Left lung (tissue), 14 donors: ENCODE measurements around the gene RBBP9. TPM values are rescaled to one million over a fixed set of nuclear protein-coding genes. Genes with fewer than 3 reads are reported as not detected.

Experiments
- ATAC-seq: fragments of 200-7000 bp; cut with Tn5 transposase; one replicate; pipeline ENCODE4 v1.9.1; 2020; ENCODE audit warnings: moderate library complexity
- DNase-seq, 4 donors: peaks; one replicate each; pipeline ENCODE4 v3.0.0-alpha.2; 2013 to 2020
- H3K27ac ChIP-seq, 2 donors: fragments of 200-600 bp; sonication (generic) in 1 of 2; one replicate each; pipeline versions ENCODE4 v1.5.0 to v1.8.0; 2020 to 2021
- H3K27me3 ChIP-seq, 2 donors: fragments of 200-600 bp; sonication (generic) in 1 of 2; one replicate each; pipeline versions ENCODE4 v1.5.0 to v1.8.0; 2020 to 2021
- H3K36me3 ChIP-seq, 2 donors: fragments of 200-600 bp; sonication (generic) in 1 of 2; one replicate each; pipeline versions ENCODE4 v1.5.0 to v1.8.0; 2020 to 2021
- H3K4me1 ChIP-seq, 2 donors: fragments of 200-600 bp; one replicate each; pipeline ENCODE4 v1.8.0; 2021
- H3K4me3 ChIP-seq, 2 donors: fragments of 200-600 bp; sonication (generic) in 1 of 2; one replicate each; pipeline versions ENCODE4 v1.5.0 to v1.8.0; 2020 to 2021; ENCODE audit warnings: mild to moderate bottlenecking in 1 of 2
- H3K9me3 ChIP-seq, 2 donors: fragments of 200-600 bp; sonication (generic) in 1 of 2; one replicate each; pipeline versions ENCODE4 v1.5.0 to v1.8.0; 2020 to 2021
- CTCF ChIP-seq, 2 donors: fragments of 200-600 bp; sonication (generic) in 1 of 2; IDR thresholded peaks; one replicate each; pipeline versions ENCODE4 v1.5.0 to v1.8.0; 2021; ENCODE audit warnings: antibody characterized with exemption in 2 of 2
- intact Hi-C, 2 donors: fragments of 100-400 bp; cut with DNase I; formaldehyde crosslinking; loops; one replicate each; pipeline versions ENCODE4 v1.11.2 to v1.14.2; 2022
- long read RNA-seq, 12 donors: library from polyadenylated mRNA in 2 of 12; unstranded in 2 of 12; transcript quantifications; one replicate each; pipeline ENCODE4 v2.0.0 and lab custom pipeline, GENCODE V29; 2019 to 2026
- polyA plus RNA-seq, 6 donors: library from polyadenylated mRNA; unstranded; fragments of 120-200 nt; gene quantifications; one replicate each; pipeline ENCODE4 v1.2.1, GENCODE V29; 2013; ENCODE audit not compliant: insufficient read length in 6 of 6
- total RNA-seq, 2 donors: library from RNA; stranded (reverse); fragmentation: NEBNext Ultra II Directional; extraction: Animal tissue kit (Norgen Biotek cat#: 25700); gene quantifications; one replicate each; pipeline ENCODE4 v1.2.1, GENCODE V29; 2021
- donor health status: DM: no; HTN: yes; CAD: no.
- donor health status: DM: no; HTN: no; CAD: no.

RBBP9 gene
- total RNA-seq, result 10 to 100 TPM; 17.5 to 22.4 TPM
- 10 to 100 TPM; 31.8 to 37.2 (median 33.5) TPM for polyA plus RNA-seq
- long read RNA-seq, donor 1, transcript RBBP9-201 (5 exons, 3,861 nt), result major isoform, 23 of 27 reads
- long read RNA-seq, donor 1, partial matches to known transcripts, result 0 of 27 reads
- long read RNA-seq, donor 1, other reads (novel, unspliced or antisense), result 0 of 27 reads
- long read RNA-seq, donor 2, transcript RBBP9-201 (5 exons, 3,861 nt), result major isoform, 17 of 21 reads
- long read RNA-seq, donor 2, partial matches to known transcripts, result 0 of 21 reads
- long read RNA-seq, donor 2, other reads (novel, unspliced or antisense), result 0 of 21 reads
- long read RNA-seq, donor 3, transcript RBBP9-201 (5 exons, 3,861 nt), result major isoform, 5 of 6 reads
- long read RNA-seq, donor 3, partial matches to known transcripts, result 0 of 6 reads
- long read RNA-seq, donor 3, other reads (novel, unspliced or antisense), result 0 of 6 reads
- long read RNA-seq, donor 4, partial matches to known transcripts, result 1 of 2 reads
- long read RNA-seq, donor 4, other reads (novel, unspliced or antisense), result 1 of 2 reads
- long read RNA-seq, donor 5, transcript RBBP9-201 (5 exons, 3,861 nt), result major isoform, 17 of 20 reads
- long read RNA-seq, donor 5, partial matches to known transcripts, result 0 of 20 reads
- long read RNA-seq, donor 5, other reads (novel, unspliced or antisense), result 0 of 20 reads
- long read RNA-seq, donor 6, partial matches to known transcripts, result 0 of 6 reads
- long read RNA-seq, donor 6, other reads (novel, unspliced or antisense), result 0 of 6 reads
- long read RNA-seq, donor 7, partial matches to known transcripts, result 0 of 6 reads
- long read RNA-seq, donor 7, other reads (novel, unspliced or antisense), result 0 of 6 reads
- long read RNA-seq, donor 8, transcript RBBP9-201 (5 exons, 3,861 nt), result major isoform, 14 of 18 reads
- long read RNA-seq, donor 8, partial matches to known transcripts, result 0 of 18 reads
- long read RNA-seq, donor 8, other reads (novel, unspliced or antisense), result 0 of 18 reads
- long read RNA-seq, donor 9, result 0 reads
- long read RNA-seq, donor 10, partial matches to known transcripts, result 0 of 3 reads
- long read RNA-seq, donor 10, other reads (novel, unspliced or antisense), result 3 of 3 reads
- long read RNA-seq, donor 11, result 0 reads
- long read RNA-seq, donor 12, transcript RBBP9-202 (4 exons, 830 nt), result minor isoform, 5 of 13 reads
- long read RNA-seq, donor 12, transcript RBBP9-201 (5 exons, 3,861 nt), result major isoform, 8 of 13 reads
- long read RNA-seq, donor 12, partial matches to known transcripts, result 0 of 13 reads
- long read RNA-seq, donor 12, other reads (novel, unspliced or antisense), result 0 of 13 reads

GRCh38 chr20:18496740-18497592 is at the start of gene RBBP9:
Gene RBBP9 (minus strand): TSS chr20:18497225. CDS start chr20:18497167, 58 bp downstream.
- DNase-seq (peak; percentile 81 to 98 (median 91)), ATAC-seq (peak; percentile 99)
- Histone ChIP-seq H3K27ac (peak within 1 kb of the TSS; percentile 27 to 39), H3K9me3 (no peaks in the 10 kb centered on the region), H3K4me3 (peak within 1 kb of the TSS; percentile 57 to 67), H3K36me3 (peaks cover 0 to 11% of the 10 kb centered on the region in 2 donors), H3K27me3 (no peaks in the 10 kb centered on the region), H3K4me1 (peaks cover 5 to 26% of the 10 kb centered on the region in 2 donors)
- no peak for TF ChIP-seq CTCF (IDR thresholded peaks at IDR 0.05)
- intact Hi-C loops, result no loop called here

GRCh38 chr20:18545566-18545965 is 48.5 kb upstream of the RBBP9 start:
- Histone ChIP-seq H3K27ac (no peak overlapping the region), H3K27me3 (no peaks in the 10 kb centered on the region), H3K4me3 (no peak overlapping the region), H3K4me1 (no peaks in the 10 kb centered on the region), H3K9me3 (no peaks in the 10 kb centered on the region), H3K36me3 (peaks cover 0 to 100% of the 10 kb centered on the region in 2 donors)
- no peak for TF ChIP-seq CTCF (IDR thresholded peaks at IDR 0.05)
- intact Hi-C loops, result no loop called here
- no peak for DNase-seq
- ATAC-seq, result no peak

- TF ChIP-seq CTCF (IDR thresholded peaks at IDR 0.05), result no peak
- ATAC-seq, result no peak
Measured at GRCh38 chr20:18543932-18544331, 46.9 kb upstream of the RBBP9 start.

DNA sequence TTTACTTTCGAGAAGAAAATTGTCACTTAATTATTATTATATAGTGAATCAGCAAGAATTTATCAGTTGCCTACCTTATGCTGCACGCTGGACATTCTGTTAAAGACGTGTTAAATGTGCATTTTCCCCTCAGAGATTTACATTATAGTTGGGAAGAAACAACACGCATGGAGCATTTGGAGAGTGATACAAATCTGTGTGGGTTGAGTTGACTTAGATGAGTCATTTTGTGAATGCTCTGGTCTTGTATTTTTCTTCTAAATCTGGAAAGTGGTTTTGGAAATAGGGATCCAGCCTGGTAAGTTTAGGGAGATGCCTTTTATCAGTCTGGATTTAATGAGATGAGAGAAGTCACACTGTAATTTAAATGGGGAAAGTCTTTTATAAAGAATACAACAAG is 46.2 kb upstream of the RBBP9 start:
- H3K4me1 ChIP-seq, result no peaks in the 10 kb centered on the region
- DNase-seq (no peak), ATAC-seq (no peak)
- H3K9me3 ChIP-seq, result no peaks in the 10 kb centered on the region
- no peak overlapping the region for H3K27ac ChIP-seq
- H3K27me3 ChIP-seq, result no peaks in the 10 kb centered on the region
- H3K36me3 ChIP-seq, result peaks cover 0 to 99% of the 10 kb centered on the region in 2 donors
- intact Hi-C loops, result no loop called here
- H3K4me3 ChIP-seq, result no peak overlapping the region
- no peak for TF ChIP-seq CTCF (IDR thresholded peaks at IDR 0.05)

More at GRCh38 chr20:18543932-18544331, 46.9 kb upstream of the RBBP9 start:
- no peaks in the 10 kb centered on the region for H3K9me3 ChIP-seq
- no peaks in the 10 kb centered on the region for H3K27me3 ChIP-seq
- intact Hi-C loops, result no loop called here
- H3K27ac ChIP-seq, result no peak overlapping the region
- DNase-seq, result peak in 1 of 4 donors; percentile 11
- no peak overlapping the region for H3K4me3 ChIP-seq
- no peaks in the 10 kb centered on the region for H3K4me1 ChIP-seq
- H3K36me3 ChIP-seq, result peaks cover 0 to 99% of the 10 kb centered on the region in 2 donors
